Measurements from ENCODE around the gene NEGR1.

DNA sequence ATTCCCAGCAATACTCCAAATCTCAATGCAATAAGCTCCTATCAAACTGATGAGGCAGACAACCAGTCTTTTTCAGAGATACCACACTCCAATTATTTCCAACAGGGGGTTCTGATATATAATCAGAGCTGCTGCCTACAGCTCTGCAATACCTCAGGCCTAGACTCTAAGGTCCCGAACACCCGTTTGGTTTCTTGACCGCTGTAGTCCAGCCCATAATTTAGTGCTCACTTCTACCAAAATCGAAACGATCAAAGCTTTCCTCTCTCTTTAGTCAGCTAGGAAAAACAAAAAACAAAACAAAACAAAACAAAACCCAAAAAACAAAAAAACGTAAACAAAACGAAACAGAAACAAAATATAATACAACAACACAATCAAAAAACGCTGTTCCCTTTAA lies 453.0 kb downstream of the NEGR1 start:
- TF ChIP-seq, protein P1, sequence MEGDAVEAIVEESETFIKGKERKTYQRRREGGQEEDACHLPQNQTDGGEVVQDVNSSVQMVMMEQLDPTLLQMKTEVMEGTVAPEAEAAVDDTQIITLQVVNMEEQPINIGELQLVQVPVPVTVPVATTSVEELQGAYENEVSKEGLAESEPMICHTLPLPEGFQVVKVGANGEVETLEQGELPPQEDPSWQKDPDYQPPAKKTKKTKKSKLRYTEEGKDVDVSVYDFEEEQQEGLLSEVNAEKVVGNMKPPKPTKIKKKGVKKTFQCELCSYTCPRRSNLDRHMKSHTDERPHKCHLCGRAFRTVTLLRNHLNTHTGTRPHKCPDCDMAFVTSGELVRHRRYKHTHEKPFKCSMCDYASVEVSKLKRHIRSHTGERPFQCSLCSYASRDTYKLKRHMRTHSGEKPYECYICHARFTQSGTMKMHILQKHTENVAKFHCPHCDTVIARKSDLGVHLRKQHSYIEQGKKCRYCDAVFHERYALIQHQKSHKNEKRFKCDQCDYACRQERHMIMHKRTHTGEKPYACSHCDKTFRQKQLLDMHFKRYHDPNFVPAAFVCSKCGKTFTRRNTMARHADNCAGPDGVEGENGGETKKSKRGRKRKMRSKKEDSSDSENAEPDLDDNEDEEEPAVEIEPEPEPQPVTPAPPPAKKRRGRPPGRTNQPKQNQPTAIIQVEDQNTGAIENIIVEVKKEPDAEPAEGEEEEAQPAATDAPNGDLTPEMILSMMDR (conservative IDR thresholded peaks at IDR 0.05; ENCODE audit: low read length) = no peak
- TF ChIP-seq EZH2phosphoT487 (IDR thresholded peaks at IDR 0.05; ENCODE audit: borderline replicate concordance, low read depth, low read length) = no peak

Measured in OCI-LY7 (cell line).